ENCODE measurements around the gene ATF2. TPM values are rescaled to one million over a fixed set of nuclear protein-coding genes. Genes with fewer than 3 reads are reported as not detected.

ATF2 gene
- total and polyA plus RNA-seq, 2 of the 13 experiments (the other 11 are each of a cell fraction or from before 2014, with no cell fraction given): 91.6 to 95.1 TPM

GRCh38 chr2:175101514-175101913, 66.5 kb downstream of the ATF2 start:
- in situ Hi-C loops (cut with HindIII; ENCODE audit: extremely low pct_ligation_motif_present, low pct_unique_long_range_greater_than_20kb): no loop called here
- Histone ChIP-seq H4K20me1 (ENCODE audit: insufficient read depth, low read length) (no peaks in the 10 kb centered on the region), H3K27ac (ENCODE audit: extremely low read length, insufficient read depth, low read length) (no peak overlapping the region), H3K4me3 (replicated peaks in 1 of 3; ENCODE audit: insufficient read depth in 1 of 3, low read depth in 2 of 3, low read length in 3 of 3) (no peak overlapping the region), H3K9me3 (ENCODE audit: low read length) (no peaks in the 10 kb centered on the region), H3K4me2 (ENCODE audit: low read depth, low read length) (no peak overlapping the region), H3K36me3 (replicated peaks in 1 of 2; ENCODE audit: control insufficient read depth in 1 of 2, insufficient read depth in 2 of 2, low read length in 2 of 2) (peaks cover 17 to 39% of the 10 kb centered on the region in 2 experiments), H3K4me1 (ENCODE audit: insufficient read depth, low read length) (no peaks in the 10 kb centered on the region), H3K9ac (ENCODE audit: insufficient read depth, low read depth, low read length) (no peak overlapping the region), H2AFZ (ENCODE audit: low read length) (no peak overlapping the region), H3K27me3 (ENCODE audit: control insufficient read depth in 1 of 2, insufficient read depth in 2 of 2, low read length in 2 of 2) (no peaks in the 10 kb centered on the region), H3K79me2 (ENCODE audit: insufficient read depth, low read length) (no peaks in the 10 kb centered on the region)
- CTCF ChIA-PET (ENCODE audit: low intra/inter-chr PET ratio, low total read pairs): no interaction called here
- ATAC-seq (no peak), FAIRE-seq (no peak), DNase-seq (ENCODE audit: low spot score) (no peak)
- no peak for TF ChIP-seq BORCS8-MEF2B (CRISPR knock-in tag; IDR thresholded peaks at IDR 0.05)
- TF ChIP-seq ZNF691 (CRISPR knock-in tag; IDR thresholded peaks at IDR 0.05; ENCODE audit: borderline replicate concordance, low read depth): no peak
- TF ChIP-seq CERS6 (CRISPR knock-in tag; IDR thresholded peaks at IDR 0.05): no peak
- no peak for TF ChIP-seq DDIT3 (CRISPR knock-in tag; IDR thresholded peaks at IDR 0.05)
- TF ChIP-seq NKX3-1 (CRISPR knock-in tag; IDR thresholded peaks at IDR 0.05): no peak
- TF ChIP-seq JARID2 (CRISPR knock-in tag; IDR thresholded peaks at IDR 0.05; ENCODE audit: insufficient replicate concordance): no peak
- TF ChIP-seq ZKSCAN5 (CRISPR knock-in tag; IDR thresholded peaks at IDR 0.05): no peak
- no peak for TF ChIP-seq ZNF615 (CRISPR knock-in tag; IDR thresholded peaks at IDR 0.05; ENCODE audit: borderline replicate concordance)
- TF ChIP-seq TOPORS (CRISPR knock-in tag; IDR thresholded peaks at IDR 0.05): no peak
- TF ChIP-seq ZMAT3 (CRISPR knock-in tag; conservative IDR thresholded peaks at IDR 0.05): no peak
- no peak for TF ChIP-seq TP53 (CRISPR knock-in tag; conservative IDR thresholded peaks at IDR 0.05)
- no peak for TF ChIP-seq SIN3B (IDR thresholded peaks at IDR 0.05; ENCODE audit: low read length)
- TF ChIP-seq POLR2AphosphoS5 (IDR thresholded peaks at IDR 0.05; ENCODE audit: low read depth, low read length): no peak
- TF ChIP-seq ZNF737 (CRISPR knock-in tag; IDR thresholded peaks at IDR 0.05; ENCODE audit: borderline replicate concordance): no peak
- no peak for TF ChIP-seq ELF1 (CRISPR knock-in tag; IDR thresholded peaks at IDR 0.05)
- no peak for TF ChIP-seq IRF2 (CRISPR knock-in tag; IDR thresholded peaks at IDR 0.05)
- TF ChIP-seq MYC (CRISPR knock-in tag; IDR thresholded peaks at IDR 0.05; ENCODE audit: borderline replicate concordance): no peak
- no peak for TF ChIP-seq MXD4 (CRISPR knock-in tag; IDR thresholded peaks at IDR 0.05)
- POLR2A ChIA-PET: no interaction called here
- BruUV-seq (replicated peaks): no TSS peak
- intact Hi-C loops (cut with micrococcal nuclease; ENCODE audit: unreplicated experiment): no loop called here

Measured in HepG2 (cell line).